Testis (tissue), 3 donors: ENCODE measurements around the gene P2RY8. TPM values are rescaled to one million over a fixed set of nuclear protein-coding genes. Genes with fewer than 3 reads are reported as not detected.

ENCODE experiments used
- DNase-seq: peaks from one replicate; pipeline ENCODE4 v3.0.0-alpha.2; 2019
- H3K27ac ChIP-seq, 2 donors: fragments of 200-600 bp; sonication (generic); one replicate each; pipeline ENCODE4 v1.5.1; 2019
- H3K27me3 ChIP-seq: fragments of 200-600 bp; sonication (generic); one replicate; pipeline ENCODE4 v1.5.1; 2019
- H3K36me3 ChIP-seq: fragments of 200-600 bp; sonication (generic); one replicate; pipeline ENCODE4 v1.5.1; 2017; ENCODE audit warnings: low read depth; ENCODE audit errors: missing control alignments
- H3K4me1 ChIP-seq: fragments of 200-600 bp; sonication (generic); one replicate; pipeline ENCODE4 v1.5.1; 2019
- H3K4me3 ChIP-seq, 2 donors: fragments of 200-600 bp; sonication (generic); one replicate each; pipeline ENCODE4 v1.5.1; 2017 to 2019
- H3K9me3 ChIP-seq: fragments of 200-600 bp; sonication (generic); one replicate; pipeline ENCODE4 v1.5.1; 2017
- POLR2A ChIP-seq: fragments of 450-650 bp; IDR thresholded peaks from one replicate; pipeline ENCODE4 v1.6.1; 2017; ENCODE audit warnings: antibody characterized with exemption, mild to moderate bottlenecking, moderate library complexity
- WGBS, 2 donors: methylation state at CpG; one replicate each; pipeline ENCODE4 v1.1.5; 2018; 5-methylcytosine and 5-hydroxymethylcytosine counted together
- intact Hi-C: fragments of 100-400 bp; cut with DNase I; formaldehyde crosslinking; loops from one replicate; pipeline ENCODE4 v1.15.1; 2023; ENCODE audit warnings: low total_unique reads
- polyA plus RNA-seq: library from polyadenylated mRNA; stranded (reverse); fragments of 350-450 nt; fragmentation: Illumina TruSeq; extraction: RNeasy Lipid Tissue Mini Kit (QIAGEN cat#74804); gene quantifications from one replicate; pipeline ENCODE4 v1.2.3, GENCODE V29; 2014; ENCODE audit warnings: low read depth, low replicate concordance; ENCODE audit not compliant: insufficient read depth
- total RNA-seq, 2 donors: library from RNA; depleted of rRNA; stranded (reverse); fragments of >200 nt; gene quantifications; one replicate each; pipeline ENCODE4 v1.2.3, GENCODE V29; 2016
- TF ChIP-seq, protein P1 (sequence below), 3 experiments: fragments of 450-650 bp in 2 of 3; fragments of 200-600 bp in 1 of 3; sonication (generic) in 1 of 3; IDR thresholded peaks; one replicate each; pipeline ENCODE4 v1.5.1; 2016 to 2019; ENCODE audit warnings: antibody characterized with exemption in 3 of 3, mild to moderate bottlenecking in 2 of 3, moderate library complexity in 1 of 3

The P2RY8 gene
- total and polyA plus RNA-seq, 3 donors from 2014 or later: 0.24 to 1.1 (median 0.50) TPM

- no peaks in the 10 kb centered on the region for H3K9me3 ChIP-seq
Observed at GRCh38 chrX:1464041-1464970, 72.7 kb downstream of the P2RY8 start.

GRCh38 chrX:1463581-1463980 is 73.4 kb downstream of the P2RY8 start:
- no peak for DNase-seq
- Histone ChIP-seq H3K27ac (no peak overlapping the region), H3K4me1 (no peaks in the 10 kb centered on the region), H3K4me3 (no peak overlapping the region), H3K27me3 (no peaks in the 10 kb centered on the region), H3K36me3 (no peaks in the 10 kb centered on the region), H3K9me3 (no peaks in the 10 kb centered on the region)
- 78 to 83% methylated on average over 5 of the region's 5 CpGs for WGBS, 2 donors
- intact Hi-C loops: no loop called here
- no peak for TF ChIP-seq POLR2A
- TF ChIP-seq, protein P1, sequence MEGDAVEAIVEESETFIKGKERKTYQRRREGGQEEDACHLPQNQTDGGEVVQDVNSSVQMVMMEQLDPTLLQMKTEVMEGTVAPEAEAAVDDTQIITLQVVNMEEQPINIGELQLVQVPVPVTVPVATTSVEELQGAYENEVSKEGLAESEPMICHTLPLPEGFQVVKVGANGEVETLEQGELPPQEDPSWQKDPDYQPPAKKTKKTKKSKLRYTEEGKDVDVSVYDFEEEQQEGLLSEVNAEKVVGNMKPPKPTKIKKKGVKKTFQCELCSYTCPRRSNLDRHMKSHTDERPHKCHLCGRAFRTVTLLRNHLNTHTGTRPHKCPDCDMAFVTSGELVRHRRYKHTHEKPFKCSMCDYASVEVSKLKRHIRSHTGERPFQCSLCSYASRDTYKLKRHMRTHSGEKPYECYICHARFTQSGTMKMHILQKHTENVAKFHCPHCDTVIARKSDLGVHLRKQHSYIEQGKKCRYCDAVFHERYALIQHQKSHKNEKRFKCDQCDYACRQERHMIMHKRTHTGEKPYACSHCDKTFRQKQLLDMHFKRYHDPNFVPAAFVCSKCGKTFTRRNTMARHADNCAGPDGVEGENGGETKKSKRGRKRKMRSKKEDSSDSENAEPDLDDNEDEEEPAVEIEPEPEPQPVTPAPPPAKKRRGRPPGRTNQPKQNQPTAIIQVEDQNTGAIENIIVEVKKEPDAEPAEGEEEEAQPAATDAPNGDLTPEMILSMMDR (IDR thresholded peaks at IDR 0.05): no peak

More at GRCh38 chrX:1464041-1464970, 72.7 kb downstream of the P2RY8 start:
- Histone ChIP-seq H3K27ac (no peak overlapping the region), H3K27me3 (no peaks in the 10 kb centered on the region), H3K36me3 (no peaks in the 10 kb centered on the region), H3K4me1 (no peaks in the 10 kb centered on the region), H3K4me3 (no peak overlapping the region)
- DNase-seq: peak; percentile 11
- intact Hi-C loops: no loop called here
- TF ChIP-seq, protein P1 (IDR thresholded peaks at IDR 0.05): no peak
- TF ChIP-seq POLR2A: no peak
- WGBS, 2 donors: 61 to 65% methylated on average over 16 to 22 of the region's 24 CpGs

- WGBS, 2 donors: 55 to 69% methylated on average over 19 of the region's 19 CpGs
- DNase-seq: peak; percentile 14
- Histone ChIP-seq H3K36me3 (no peaks in the 10 kb centered on the region), H3K27me3 (no peaks in the 10 kb centered on the region), H3K9me3 (no peaks in the 10 kb centered on the region), H3K4me1 (no peaks in the 10 kb centered on the region), H3K27ac (no peak overlapping the region), H3K4me3 (no peak overlapping the region)
- intact Hi-C loops: no loop called here
- TF ChIP-seq, protein P1 (IDR thresholded peaks at IDR 0.05): no peak
- TF ChIP-seq POLR2A: no peak
Observed at GRCh38 chrX:1462596-1463251, 74.3 kb downstream of the P2RY8 start.

GRCh38 chrX:1462110-1462509 is 74.9 kb downstream of the P2RY8 start:
- no peaks in the 10 kb centered on the region for H3K9me3 ChIP-seq
- TF ChIP-seq POLR2A: no peak
- TF ChIP-seq, protein P1 (IDR thresholded peaks at IDR 0.05): no peak
- H3K27me3 ChIP-seq: no peaks in the 10 kb centered on the region
- H3K4me1 ChIP-seq: no peaks in the 10 kb centered on the region
- intact Hi-C loops: no loop called here
- no peaks in the 10 kb centered on the region for H3K36me3 ChIP-seq
- no peak overlapping the region for H3K4me3 ChIP-seq
- no peak overlapping the region for H3K27ac ChIP-seq
- DNase-seq: no peak
